ENCODE results near the gene SMARCAL1. TPM values are rescaled to one million over a fixed set of nuclear protein-coding genes. Genes with fewer than 3 reads are reported as not detected.
A peak's percentile ranks its signal among the peaks of the same experiment; 100 is the strongest.

Gene SMARCAL1
- total RNA-seq, 1 experiment from 2014 or later: 26.4 TPM

DNA sequence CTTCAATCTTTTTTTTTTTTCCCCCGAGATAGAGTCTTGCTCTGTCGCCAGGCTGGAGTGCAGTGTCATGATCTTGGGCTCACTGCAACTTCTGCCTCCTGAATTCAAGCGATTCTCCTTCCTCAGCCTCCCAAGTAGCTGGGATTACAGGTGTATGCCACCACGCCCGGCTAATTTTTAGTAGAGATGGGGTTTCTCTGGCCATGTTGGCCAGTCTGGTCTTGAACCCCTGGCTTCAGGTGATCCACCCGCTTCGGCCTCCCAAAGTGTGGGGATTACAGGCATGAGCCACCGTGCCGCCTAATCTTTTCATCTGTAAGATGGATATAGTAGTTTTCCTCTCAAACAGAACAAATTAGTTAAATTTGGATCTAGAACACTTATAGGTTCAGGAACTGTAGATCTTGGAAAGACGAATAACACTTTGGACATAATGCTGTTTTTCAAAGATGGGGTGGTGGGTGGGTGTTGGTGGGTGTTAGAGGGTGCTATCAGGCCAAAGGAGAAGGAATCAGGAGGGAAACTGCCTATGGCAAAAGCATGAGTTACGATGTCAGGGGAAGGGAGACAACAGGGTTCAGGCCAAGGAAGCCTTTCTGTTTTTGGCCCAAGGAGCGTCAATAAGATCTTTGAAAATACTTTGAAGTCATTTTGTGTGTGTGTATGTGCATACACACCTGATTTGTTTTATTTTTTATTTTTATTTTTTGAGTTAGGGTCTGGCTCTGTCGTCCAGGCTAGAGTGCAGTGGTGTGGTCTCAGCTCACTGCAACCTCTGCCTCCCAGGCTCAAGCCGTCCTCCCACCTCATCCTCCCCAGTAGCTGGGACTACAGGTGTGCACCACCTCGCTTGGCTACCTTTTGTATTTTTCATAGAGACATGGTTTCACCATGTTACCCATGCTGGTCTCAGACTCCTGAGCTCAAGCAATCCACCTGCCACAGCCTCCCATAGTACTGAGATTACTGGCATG, 93.1 kb downstream of the SMARCAL1 start:
- POLR2A ChIA-PET: no interaction called here
- no peak for ATAC-seq
- DNase-seq (ENCODE audit: low read depth, low spot score): no peak
- H3K9me3 ChIP-seq (ENCODE audit: control insufficient read depth, insufficient read depth, low read depth, low read length): no peaks in the 10 kb centered on the region
- H3K4me1 ChIP-seq (ENCODE audit: control insufficient read depth, insufficient read depth, low read length): peaks cover 12% of the 10 kb centered on the region
- H3K4me3 ChIP-seq (ENCODE audit: low read depth in 2 of 2, low read length in 2 of 2): no peak overlapping the region
- in situ Hi-C loops (cut with HindIII; ENCODE audit: low pct_unique_long_range_greater_than_20kb, low sequenced_read_pairs) (no loop called here), intact Hi-C loops (cut with micrococcal nuclease; ENCODE audit: unreplicated experiment) (no loop called here)
- TF ChIP-seq TCF7L2 (IDR thresholded peaks at IDR 0.05; ENCODE audit: low read depth, low read length): no peak
- peak; percentile 59; the same call in 1 of the 2 replicates for TF ChIP-seq POLR2AphosphoS5 (IDR thresholded peaks at IDR 0.05; ENCODE audit: low read depth, low read length)
- peaks cover 22% of the 10 kb centered on the region for H3K36me3 ChIP-seq (ENCODE audit: control insufficient read depth, insufficient read depth, low read length)
- CTCF ChIA-PET: no interaction called here
- no TSS peak for BruUV-seq (replicated peaks)
- H3K27ac ChIP-seq (ENCODE audit: low read length): no peak overlapping the region
- no peaks in the 10 kb centered on the region for H3K27me3 ChIP-seq (ENCODE audit: control insufficient read depth, insufficient read depth, low read length)

DNA sequence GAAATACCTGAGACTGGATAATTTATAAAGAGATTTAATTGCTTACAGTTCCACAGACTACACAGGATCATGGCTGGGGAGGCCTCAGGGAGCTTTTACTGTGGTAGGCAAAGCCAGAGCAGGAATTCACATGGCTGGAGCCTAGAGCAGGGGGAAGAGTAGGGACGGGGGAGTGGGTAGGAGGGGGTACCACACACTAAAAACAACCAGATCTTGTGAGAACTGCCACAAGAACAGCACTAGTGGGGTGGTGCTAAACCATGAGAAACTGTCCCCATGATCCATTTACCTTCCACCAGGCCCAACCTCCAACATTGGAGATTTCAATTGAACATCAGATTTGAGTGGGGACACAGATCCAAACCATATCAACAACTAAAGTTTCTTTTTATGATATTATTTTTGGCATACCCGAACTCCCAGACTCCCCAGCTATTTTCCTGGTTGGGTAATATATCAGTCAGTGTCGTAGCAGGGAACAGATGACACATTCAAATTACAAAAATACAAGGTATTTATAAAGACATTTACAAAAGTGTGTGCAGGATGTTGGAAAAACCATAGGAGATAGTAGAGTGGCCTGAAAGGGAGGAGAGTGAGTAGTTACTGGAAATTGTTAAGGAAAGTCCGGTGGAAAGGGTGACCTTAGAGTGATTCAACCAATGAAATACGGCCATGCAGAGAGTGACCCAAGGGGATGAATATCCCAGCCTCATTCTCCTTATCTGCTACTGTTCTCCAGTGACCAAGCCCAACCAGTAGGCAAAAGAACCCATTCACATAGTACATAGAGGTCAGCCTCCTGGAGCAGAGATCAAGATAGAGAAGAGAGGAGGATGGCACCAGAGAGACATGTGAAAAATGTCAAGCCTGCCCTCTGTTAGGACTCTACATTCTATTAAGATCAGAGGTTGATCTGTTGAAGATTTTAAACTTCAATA, 95.2 kb downstream of the SMARCAL1 start:
- ChIA-PET CTCF (no interaction called here), POLR2A (no interaction called here)
- Histone ChIP-seq H3K4me3 (ENCODE audit: low read depth in 2 of 2, low read length in 2 of 2) (no peak overlapping the region), H3K36me3 (ENCODE audit: control insufficient read depth, insufficient read depth, low read length) (peaks cover 8% of the 10 kb centered on the region), H3K27ac (ENCODE audit: low read length) (no peak overlapping the region), H3K27me3 (ENCODE audit: control insufficient read depth, insufficient read depth, low read length) (no peaks in the 10 kb centered on the region), H3K9me3 (ENCODE audit: control insufficient read depth, insufficient read depth, low read depth, low read length) (no peaks in the 10 kb centered on the region), H3K4me1 (ENCODE audit: control insufficient read depth, insufficient read depth, low read length) (peaks cover 3% of the 10 kb centered on the region; the same call in 1 of the 2 replicates)
- DNase-seq (ENCODE audit: low read depth, low spot score) (no peak), ATAC-seq (peak; percentile 31)
- in situ Hi-C loops (cut with HindIII; ENCODE audit: low pct_unique_long_range_greater_than_20kb, low sequenced_read_pairs) (no loop called here), intact Hi-C loops (cut with micrococcal nuclease; ENCODE audit: unreplicated experiment) (no loop called here)
- BruUV-seq (replicated peaks): no TSS peak
- TF ChIP-seq POLR2AphosphoS5 (IDR thresholded peaks at IDR 0.05; ENCODE audit: low read depth, low read length): no peak; the same call in 1 of the 2 replicates
- TF ChIP-seq, protein P1, sequence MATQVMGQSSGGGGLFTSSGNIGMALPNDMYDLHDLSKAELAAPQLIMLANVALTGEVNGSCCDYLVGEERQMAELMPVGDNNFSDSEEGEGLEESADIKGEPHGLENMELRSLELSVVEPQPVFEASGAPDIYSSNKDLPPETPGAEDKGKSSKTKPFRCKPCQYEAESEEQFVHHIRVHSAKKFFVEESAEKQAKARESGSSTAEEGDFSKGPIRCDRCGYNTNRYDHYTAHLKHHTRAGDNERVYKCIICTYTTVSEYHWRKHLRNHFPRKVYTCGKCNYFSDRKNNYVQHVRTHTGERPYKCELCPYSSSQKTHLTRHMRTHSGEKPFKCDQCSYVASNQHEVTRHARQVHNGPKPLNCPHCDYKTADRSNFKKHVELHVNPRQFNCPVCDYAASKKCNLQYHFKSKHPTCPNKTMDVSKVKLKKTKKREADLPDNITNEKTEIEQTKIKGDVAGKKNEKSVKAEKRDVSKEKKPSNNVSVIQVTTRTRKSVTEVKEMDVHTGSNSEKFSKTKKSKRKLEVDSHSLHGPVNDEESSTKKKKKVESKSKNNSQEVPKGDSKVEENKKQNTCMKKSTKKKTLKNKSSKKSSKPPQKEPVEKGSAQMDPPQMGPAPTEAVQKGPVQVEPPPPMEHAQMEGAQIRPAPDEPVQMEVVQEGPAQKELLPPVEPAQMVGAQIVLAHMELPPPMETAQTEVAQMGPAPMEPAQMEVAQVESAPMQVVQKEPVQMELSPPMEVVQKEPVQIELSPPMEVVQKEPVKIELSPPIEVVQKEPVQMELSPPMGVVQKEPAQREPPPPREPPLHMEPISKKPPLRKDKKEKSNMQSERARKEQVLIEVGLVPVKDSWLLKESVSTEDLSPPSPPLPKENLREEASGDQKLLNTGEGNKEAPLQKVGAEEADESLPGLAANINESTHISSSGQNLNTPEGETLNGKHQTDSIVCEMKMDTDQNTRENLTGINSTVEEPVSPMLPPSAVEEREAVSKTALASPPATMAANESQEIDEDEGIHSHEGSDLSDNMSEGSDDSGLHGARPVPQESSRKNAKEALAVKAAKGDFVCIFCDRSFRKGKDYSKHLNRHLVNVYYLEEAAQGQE (IDR thresholded peaks at IDR 0.05; ENCODE audit: insufficient read depth in 1 of 2, low read depth in 2 of 2, low read length in 1 of 2): no peak
- TF ChIP-seq, protein P2, sequence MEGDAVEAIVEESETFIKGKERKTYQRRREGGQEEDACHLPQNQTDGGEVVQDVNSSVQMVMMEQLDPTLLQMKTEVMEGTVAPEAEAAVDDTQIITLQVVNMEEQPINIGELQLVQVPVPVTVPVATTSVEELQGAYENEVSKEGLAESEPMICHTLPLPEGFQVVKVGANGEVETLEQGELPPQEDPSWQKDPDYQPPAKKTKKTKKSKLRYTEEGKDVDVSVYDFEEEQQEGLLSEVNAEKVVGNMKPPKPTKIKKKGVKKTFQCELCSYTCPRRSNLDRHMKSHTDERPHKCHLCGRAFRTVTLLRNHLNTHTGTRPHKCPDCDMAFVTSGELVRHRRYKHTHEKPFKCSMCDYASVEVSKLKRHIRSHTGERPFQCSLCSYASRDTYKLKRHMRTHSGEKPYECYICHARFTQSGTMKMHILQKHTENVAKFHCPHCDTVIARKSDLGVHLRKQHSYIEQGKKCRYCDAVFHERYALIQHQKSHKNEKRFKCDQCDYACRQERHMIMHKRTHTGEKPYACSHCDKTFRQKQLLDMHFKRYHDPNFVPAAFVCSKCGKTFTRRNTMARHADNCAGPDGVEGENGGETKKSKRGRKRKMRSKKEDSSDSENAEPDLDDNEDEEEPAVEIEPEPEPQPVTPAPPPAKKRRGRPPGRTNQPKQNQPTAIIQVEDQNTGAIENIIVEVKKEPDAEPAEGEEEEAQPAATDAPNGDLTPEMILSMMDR (IDR thresholded peaks at IDR 0.05): no peak
- no peak for TF ChIP-seq TCF7L2 (IDR thresholded peaks at IDR 0.05; ENCODE audit: low read depth, low read length)
- TF ChIP-seq SIN3A (IDR thresholded peaks at IDR 0.05; ENCODE audit: borderline replicate concordance, insufficient read depth, low read depth, low read length): no peak
